Smooth muscle cell (in vitro differentiated cells): ENCODE measurements around the gene ZNF454. TPM values are rescaled to one million over a fixed set of nuclear protein-coding genes. Genes with fewer than 3 reads are reported as not detected.

Source experiments
- DNase-seq: peaks from one replicate; lab custom pipeline; 2025; ENCODE audit not compliant: unreplicated experiment; lab: John Stamatoyannopoulos, UW
- H2AFZ ChIP-seq: fragments of 200-600 bp; sonication (generic); 2 replicates; pipeline ENCODE4 v1.6.0; 2016; ENCODE audit warnings: antibody characterized with exemption, low read depth, mild to moderate bottlenecking
- H3F3A ChIP-seq: fragments of 200-600 bp; sonication (generic); 2 replicates; pipeline ENCODE4 v1.6.0; 2017; ENCODE audit warnings: antibody characterized with exemption, low read depth
- H3K27ac ChIP-seq: fragments of 200-600 bp; sonication (generic); 2 replicates; pipeline ENCODE4 v1.5.1; 2016; ENCODE audit warnings: low read depth, mild to moderate bottlenecking
- H3K27me3 ChIP-seq: fragments of 200-600 bp; sonication (generic); 2 replicates; pipeline ENCODE4 v1.6.1; 2016; ENCODE audit warnings: low read depth, mild to moderate bottlenecking
- H3K36me3 ChIP-seq: fragments of 200-600 bp; sonication (generic); 2 replicates; pipeline ENCODE4 v1.5.1; 2016; ENCODE audit warnings: low read depth
- H3K4me1 ChIP-seq: fragments of 200-600 bp; sonication (generic); 2 replicates; pipeline ENCODE4 v1.5.1; 2016; ENCODE audit warnings: low read depth
- H3K4me2 ChIP-seq: fragments of 200-600 bp; sonication (generic); 2 replicates; pipeline ENCODE4 v1.6.0; 2016; ENCODE audit warnings: mild to moderate bottlenecking
- H3K4me3 ChIP-seq: fragments of 200-600 bp; sonication (generic); 2 replicates; pipeline ENCODE4 v1.5.1; 2016; ENCODE audit warnings: mild to moderate bottlenecking
- H3K79me2 ChIP-seq: fragments of 200-600 bp; sonication (generic); 2 replicates; pipeline ENCODE4 v1.6.0; 2016; ENCODE audit warnings: low read depth, mild to moderate bottlenecking
- H3K9ac ChIP-seq: fragments of 200-600 bp; sonication (generic); 2 replicates; pipeline ENCODE4 v1.6.0; 2016; ENCODE audit warnings: low read depth
- H3K9me3 ChIP-seq: fragments of 200-600 bp; sonication (generic); replicated peaks from 2 replicates; pipeline ENCODE4 v1.5.1; 2016; ENCODE audit warnings: low read depth
- H4K20me1 ChIP-seq: fragments of 200-600 bp; sonication (generic); 2 replicates; pipeline ENCODE4 v1.6.0; 2016; ENCODE audit warnings: low read depth
- CTCF ChIP-seq: fragments of 200-600 bp; sonication (generic); IDR thresholded peaks from 2 replicates; pipeline ENCODE4 v1.5.1; 2017; ENCODE audit warnings: borderline replicate concordance, mild to moderate bottlenecking, antibody characterized with exemption; ENCODE audit not compliant: insufficient read depth, poor library complexity, severe bottlenecking
- WGBS: methylation state at CpG from one replicate; pipeline ENCODE4 v1.1.7; 2016; ENCODE audit warnings: low lambda C conversion rate; 5-methylcytosine and 5-hydroxymethylcytosine counted together
- polyA plus RNA-seq: library from polyadenylated mRNA; unstranded; fragments of >200 nt; fragmentation: Nextera tagmentation; extraction: Ambion mirVana; gene quantifications from 2 replicates; pipeline ENCODE4 v1.2.1, GENCODE V29; 2016
- total RNA-seq: library from RNA; depleted of rRNA; stranded (reverse); fragments of >200 nt; gene quantifications from 2 replicates; pipeline ENCODE4 v1.2.3, GENCODE V29; 2014

ZNF454 gene
- total and polyA plus RNA-seq, 2 experiments from 2014 or later: 0.17 TPM; not detected in 1

GRCh38 chr5:178984145-178985072 is 43.4 kb downstream of the ZNF454 start:
- Histone ChIP-seq H3K36me3 (no peaks in the 10 kb centered on the region), H3K9me3 (peaks cover 4% of the 10 kb centered on the region)

DNA sequence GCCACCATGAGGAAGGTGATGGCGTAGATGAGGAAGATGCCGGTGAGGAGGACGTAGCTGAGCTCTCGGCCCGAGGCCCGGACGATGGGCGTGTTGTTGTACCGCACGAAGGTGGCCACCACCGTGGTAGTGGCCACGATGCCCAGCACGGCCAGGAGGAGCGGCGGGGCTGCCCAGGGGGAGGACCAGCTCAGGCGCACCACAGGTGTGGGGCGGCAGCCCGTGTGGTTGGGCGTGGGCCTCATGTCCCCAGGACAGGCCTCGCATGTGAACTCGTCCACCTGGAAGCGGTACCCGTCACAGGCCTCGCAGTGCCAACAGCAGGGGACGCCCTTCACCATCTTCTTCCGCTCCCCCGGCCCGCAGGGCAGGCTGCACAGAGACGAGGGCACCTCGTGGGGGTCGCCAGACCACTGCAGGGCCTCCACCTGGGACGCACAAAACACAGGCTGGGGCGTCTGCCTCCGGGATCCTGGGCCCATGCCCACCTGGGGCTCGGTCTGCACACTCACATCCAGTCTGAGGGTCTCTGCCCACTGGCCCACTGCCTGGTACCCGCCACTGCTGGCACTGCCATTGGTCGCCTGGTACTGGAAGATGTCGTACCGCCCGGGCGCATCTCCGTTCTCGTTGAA is 45.4 kb downstream of the ZNF454 start:
- H4K20me1 ChIP-seq: no peaks in the 10 kb centered on the region
- no peaks in the 10 kb centered on the region for H3K79me2 ChIP-seq
- H3K4me3 ChIP-seq: no peak overlapping the region
- H3F3A ChIP-seq: no peaks in the 10 kb centered on the region
- no peak overlapping the region for H3K4me2 ChIP-seq
- H3K9ac ChIP-seq: no peak overlapping the region
- H3K36me3 ChIP-seq: no peaks in the 10 kb centered on the region
- no peak for TF ChIP-seq CTCF
- WGBS: 95% methylated on average over 43 of the region's 43 CpGs
- H3K27ac ChIP-seq: no peak overlapping the region
- no peaks in the 10 kb centered on the region for H3K4me1 ChIP-seq
- H3K9me3 ChIP-seq: no peaks in the 10 kb centered on the region
- H3K27me3 ChIP-seq: no peaks in the 10 kb centered on the region
- no peak overlapping the region for H2AFZ ChIP-seq
- no peak for DNase-seq

More at GRCh38 chr5:178984145-178985072, 43.4 kb downstream of the ZNF454 start:
- no peak for TF ChIP-seq CTCF
- Histone ChIP-seq H3K9ac (no peak overlapping the region), H3K4me2 (no peak overlapping the region), H3F3A (no peaks in the 10 kb centered on the region), H3K27ac (no peak overlapping the region), H2AFZ (no peak overlapping the region), H3K4me1 (no peaks in the 10 kb centered on the region), H3K79me2 (no peaks in the 10 kb centered on the region), H3K4me3 (no peak overlapping the region), H3K27me3 (no peaks in the 10 kb centered on the region), H4K20me1 (no peaks in the 10 kb centered on the region)
- DNase-seq: no peak
- 90% methylated on average over 33 of the region's 37 CpGs for WGBS

DNA sequence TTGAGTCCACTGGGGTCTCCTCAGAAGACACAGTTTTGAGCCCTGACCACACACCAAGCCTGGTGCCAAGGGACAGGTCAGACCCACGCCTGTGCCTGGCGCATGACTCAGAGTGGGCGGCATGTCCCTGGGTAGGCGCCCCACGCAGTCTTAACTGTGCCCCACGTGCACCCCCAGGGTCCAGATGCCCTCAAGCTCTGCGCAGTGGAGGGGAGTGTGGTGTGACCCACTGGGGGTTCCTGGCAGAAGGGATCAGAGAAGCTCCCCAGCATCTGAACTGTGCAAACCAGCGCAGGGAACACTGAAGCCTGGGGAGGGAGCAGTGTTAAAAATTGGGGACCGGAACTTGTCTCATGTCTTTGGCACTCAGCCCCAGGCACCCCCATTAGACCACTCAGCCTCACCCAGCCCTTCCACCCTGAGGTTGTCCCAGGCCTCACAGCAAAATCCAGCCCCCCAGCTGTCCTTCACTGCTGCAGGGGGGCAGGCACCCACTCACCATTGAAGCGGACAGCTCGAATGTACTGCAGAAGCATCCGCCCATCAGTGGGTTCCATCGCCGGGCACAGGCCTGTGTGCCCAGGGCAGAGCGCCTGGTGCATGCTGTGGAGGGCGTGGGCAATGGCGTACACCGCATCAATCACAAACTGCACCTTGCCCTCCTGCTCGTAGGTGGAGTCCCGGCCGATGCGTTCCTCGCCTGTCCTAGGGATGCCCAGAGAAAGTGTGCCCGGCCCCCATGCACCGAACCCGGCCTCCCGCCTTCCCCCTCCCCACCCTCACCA is 47.6 kb downstream of the ZNF454 start:
- Histone ChIP-seq H3K9ac (no peak overlapping the region), H4K20me1 (no peaks in the 10 kb centered on the region), H3F3A (no peaks in the 10 kb centered on the region), H3K27ac (no peak overlapping the region), H3K9me3 (no peaks in the 10 kb centered on the region), H3K27me3 (peaks cover 3% of the 10 kb centered on the region), H3K4me1 (no peaks in the 10 kb centered on the region), H3K4me3 (no peak overlapping the region), H3K36me3 (no peaks in the 10 kb centered on the region), H2AFZ (no peak overlapping the region), H3K79me2 (no peaks in the 10 kb centered on the region), H3K4me2 (no peak overlapping the region)
- no peak for DNase-seq
- no peak for TF ChIP-seq CTCF
- 91% methylated on average over 22 of the region's 27 CpGs for WGBS
